IMR-90 (cell line): ENCODE results near the gene IL37. TPM values are rescaled to one million over a fixed set of nuclear protein-coding genes. Genes with fewer than 3 reads are reported as not detected.

Experiments
- ATAC-seq: fragments of 200-7000 bp; cut with Tn5 transposase; 2 replicates; pipeline ENCODE4 v1.9.1; 2020; ENCODE audit warnings: low read depth, mild to moderate bottlenecking, moderate library complexity
- BruUV-seq: library from RNA; stranded (reverse); fragments of 400-500 nt; replicated peaks from 2 replicates; lab custom pipeline; 2021; lab: Mats Ljungman, UMichigan
- CTCF ChIA-PET: fragments of 300-600 bp; formaldehyde crosslinking; extraction: SDS; loops from one replicate; lab custom pipeline; 2021; ENCODE audit warnings: antibody characterized with exemption; lab: Yijun Ruan, JAX
- POLR2A ChIA-PET: fragments of 300-600 bp; sonication (Branson Sonifier 250); formaldehyde crosslinking; loops from one replicate; lab custom pipeline; 2022; ENCODE audit warnings: antibody characterized with exemption; ENCODE audit not compliant: unreplicated experiment; lab: Charles Lee
- DNase-seq: peaks from one replicate; pipeline ENCODE4 v3.0.0; 2013
- H2AFZ ChIP-seq: replicated peaks from 2 replicates; pipeline ENCODE3; 2013; ENCODE audit warnings: low read length, mild to moderate bottlenecking; ENCODE audit not compliant: poor library complexity
- H2AK5ac ChIP-seq: 2 replicates; pipeline ENCODE4 v1.6.1; 2013; ENCODE audit warnings: low read depth, low read length, inconsistent platforms
- H2AK9ac ChIP-seq: replicated peaks from 2 replicates; pipeline ENCODE3; 2013; ENCODE audit warnings: mild to moderate bottlenecking, low read depth, low read length, moderate library complexity; ENCODE audit not compliant: poor library complexity
- H2BK120ac ChIP-seq: 2 replicates; pipeline ENCODE4 v1.6.1; 2013; ENCODE audit warnings: low read depth, low read length, inconsistent platforms
- H2BK15ac ChIP-seq: 3 replicates; pipeline ENCODE4 v1.6.1; 2013; ENCODE audit warnings: low read depth, low read length, inconsistent platforms
- H2BK20ac ChIP-seq: 2 replicates; pipeline ENCODE4 v1.6.1; 2013; ENCODE audit warnings: low read depth, mild to moderate bottlenecking, inconsistent platforms, low read length, moderate library complexity
- H2BK5ac ChIP-seq: 2 replicates; pipeline ENCODE4 v1.6.1; 2013; ENCODE audit warnings: mild to moderate bottlenecking, low read depth, low read length, inconsistent platforms; ENCODE audit not compliant: poor library complexity, severe bottlenecking
- H3K14ac ChIP-seq: replicated peaks from 2 replicates; pipeline ENCODE4 v1.6.1; 2013; ENCODE audit warnings: low read depth, low read length, inconsistent platforms
- H3K18ac ChIP-seq: 2 replicates; pipeline ENCODE4 v1.6.1; 2013; ENCODE audit warnings: low read depth, low read length, control low read depth
- H3K23ac ChIP-seq: 2 replicates; pipeline ENCODE4 v1.6.1; 2013; ENCODE audit warnings: low read depth, low read length, inconsistent platforms
- H3K27ac ChIP-seq: 2 replicates; pipeline ENCODE4 v1.5.1; 2013; ENCODE audit warnings: mild to moderate bottlenecking, control low read depth, low read length; ENCODE audit not compliant: insufficient read depth
- H3K27me3 ChIP-seq: 2 replicates; pipeline ENCODE4 v1.6.1; 2013; ENCODE audit warnings: low read length; ENCODE audit not compliant: control insufficient read depth, insufficient read depth
- H3K36me3 ChIP-seq: 2 replicates; pipeline ENCODE4 v1.6.1; 2013; ENCODE audit warnings: low read length, mixed read lengths; ENCODE audit not compliant: control insufficient read depth, insufficient read depth
- H3K4ac ChIP-seq: 2 replicates; pipeline ENCODE4 v1.6.1; 2013; ENCODE audit warnings: low read depth, low read length, inconsistent platforms
- H3K4me1 ChIP-seq: 2 replicates; pipeline ENCODE4 v1.6.1; 2013; ENCODE audit warnings: low read length, mixed read lengths; ENCODE audit not compliant: control insufficient read depth, insufficient read depth
- H3K4me2 ChIP-seq: 2 replicates; pipeline ENCODE4 v1.6.1; 2013; ENCODE audit warnings: low read depth, mild to moderate bottlenecking, control low read depth, low read length, moderate library complexity
- H3K4me3 ChIP-seq: 2 replicates; pipeline ENCODE4 v1.5.1; 2013; ENCODE audit warnings: low read depth, mild to moderate bottlenecking, control low read depth, low read length, moderate library complexity; ENCODE audit not compliant: insufficient read depth
- H3K56ac ChIP-seq: 2 replicates; pipeline ENCODE4 v1.6.1; 2013; ENCODE audit warnings: low read length, inconsistent platforms; ENCODE audit not compliant: insufficient read depth; ENCODE audit errors: extremely low read depth
- H3K79me1 ChIP-seq, 2 experiments: 2 replicates each; pipeline ENCODE4 v1.6.1; 2013; ENCODE audit warnings: low read length in 2 of 2, inconsistent platforms in 1 of 2, low read depth in 1 of 2
- H3K9ac ChIP-seq: 2 replicates; pipeline ENCODE4 v1.6.1; 2013; ENCODE audit warnings: low read depth, low read length, control low read depth
- H3K9me1 ChIP-seq: 2 replicates; pipeline ENCODE4 v1.6.1; 2013; ENCODE audit warnings: low read length, inconsistent platforms; ENCODE audit not compliant: insufficient read depth
- H3K9me3 ChIP-seq: 2 replicates; pipeline ENCODE4 v1.6.1; 2013; ENCODE audit warnings: low read length; ENCODE audit not compliant: control insufficient read depth, insufficient read depth
- H4K20me1 ChIP-seq: 2 replicates; pipeline ENCODE4 v1.6.1; 2013; ENCODE audit warnings: low read length, inconsistent platforms; ENCODE audit not compliant: insufficient read depth
- H4K5ac ChIP-seq: 2 replicates; pipeline ENCODE4 v1.6.1; 2013; ENCODE audit warnings: mild to moderate bottlenecking, low read depth, low read length, control low read depth
- H4K8ac ChIP-seq, 2 experiments: 2 replicates each; pipeline ENCODE4 v1.6.1; 2013; ENCODE audit warnings: low read depth in 2 of 2, low read length in 2 of 2, control low read depth in 1 of 2, inconsistent platforms in 1 of 2
- H4K91ac ChIP-seq: 2 replicates; pipeline ENCODE4 v1.6.1; 2013; ENCODE audit warnings: low read depth, low read length, inconsistent platforms; ENCODE audit not compliant: insufficient read depth
- CEBPB ChIP-seq: IDR thresholded peaks from 2 replicates; pipeline ENCODE4 v1.6.1; 2012; ENCODE audit warnings: low read depth, low read length, improper control_type of control experiment
- CTCF ChIP-seq: conservative IDR thresholded peaks from 2 replicates; pipeline ENCODE4 v1.5.1; 2012; ENCODE audit warnings: mild to moderate bottlenecking, low read depth, low read length, improper control_type of control experiment
- ELK1 ChIP-seq: fragments of 150-350 bp; IDR thresholded peaks from 2 replicates; pipeline ENCODE4 v1.6.1; 2016; ENCODE audit warnings: low read depth, mild to moderate bottlenecking, low read length, moderate library complexity, borderline replicate concordance
- MAFK ChIP-seq: IDR thresholded peaks from 2 replicates; pipeline ENCODE4 v1.6.1; 2012; ENCODE audit warnings: low read depth, low read length, improper control_type of control experiment
- MAZ ChIP-seq: IDR thresholded peaks from 2 replicates; pipeline ENCODE4 v1.6.1; 2012; ENCODE audit warnings: low read depth, mild to moderate bottlenecking, low read length, improper control_type of control experiment, moderate library complexity, borderline replicate concordance
- POLR2A ChIP-seq: IDR thresholded peaks from 2 replicates; pipeline ENCODE4 v1.6.1; 2012; ENCODE audit warnings: mild to moderate bottlenecking, low read depth, low read length
- RAD21 ChIP-seq: IDR thresholded peaks from 2 replicates; pipeline ENCODE4 v1.6.1; 2012; ENCODE audit warnings: low read length, improper control_type of control experiment
- SMC3 ChIP-seq: fragments of 150-350 bp; IDR thresholded peaks from 2 replicates; pipeline ENCODE4 v1.6.1; 2016; ENCODE audit warnings: low read depth, mild to moderate bottlenecking, antibody characterized with exemption, low read length, moderate library complexity
- USF2 ChIP-seq: fragments of 150-350 bp; IDR thresholded peaks from 2 replicates; pipeline ENCODE4 v1.6.1; 2017; ENCODE audit warnings: mild to moderate bottlenecking, antibody characterized with exemption, low read length, low read depth
- WGBS, 2 experiments: methylation state at CpG; one replicate each; pipeline versions ENCODE4 v1.1.5 to v1.1.7; 2013; ENCODE audit warnings: missing lambda C conversion rate in 2 of 2; ENCODE audit not compliant: insufficient read length in 1 of 2; ENCODE audit errors: extremely low coverage in 2 of 2; 5-methylcytosine and 5-hydroxymethylcytosine counted together
- dilution Hi-C: fragments of 300-500 bp; cut with HindIII; formaldehyde crosslinking; loops from one replicate; pipeline ENCODE4 v1.14.3; 2018; ENCODE audit warnings: low sequenced_read_pairs; ENCODE audit not compliant: unreplicated experiment
- in situ Hi-C: fragments of 300-500 bp; cut with MboI; formaldehyde crosslinking; loops from 3 replicates; pipeline ENCODE4 v1.14.3; 2019; ENCODE audit warnings: low sequenced_read_pairs, inconsistent platforms, mixed read lengths
- intact Hi-C: fragments of 100-400 bp; cut with micrococcal nuclease; formaldehyde crosslinking; loops from 2 replicates; pipeline ENCODE4 v1.10.0; 2022
- polyA plus RNA-seq, 3 experiments: library from polyadenylated mRNA; depleted of rRNA; stranded (reverse); fragments of >200 nt; gene quantifications; 2 replicates each; pipeline ENCODE4 v1.2.3, GENCODE V29; 2012; ENCODE audit warnings: low replicate concordance in 1 of 3
- total RNA-seq: library from RNA; depleted of rRNA; stranded (reverse); fragments of >200 nt; gene quantifications from 2 replicates; pipeline ENCODE4 v1.2.3, GENCODE V29; 2012

IL37 gene
- total and polyA plus RNA-seq, 2 of the 4 experiments (the other 2 are of a cell fraction) = 0.15 TPM; not detected in 1

GRCh38 chr2:112921982-112922381 lies 11.0 kb downstream of the IL37 start:
- intact Hi-C loops = no loop called here
- Histone ChIP-seq H3K4me3 (no peak overlapping the region), H3K79me1 (no peaks in the 10 kb centered on the region), H2BK20ac (no peak overlapping the region), H3K14ac (no peak overlapping the region), H3K36me3 (no peaks in the 10 kb centered on the region), H3K27me3 (peaks cover 15% of the 10 kb centered on the region), H4K5ac (no peak overlapping the region), H2AK5ac (no peak overlapping the region), H2AK9ac (no peak overlapping the region), H3K9me3 (peaks cover 5% of the 10 kb centered on the region; the same call in 1 of the 2 replicates), H3K18ac (no peak overlapping the region), H3K9me1 (no peaks in the 10 kb centered on the region), H3K9ac (no peak overlapping the region), H2BK15ac (no peak overlapping the region), H3K4ac (no peak overlapping the region), H2BK120ac (no peak overlapping the region), H3K56ac (no peak overlapping the region), H2AFZ (no peak overlapping the region), H3K4me2 (no peak overlapping the region), H3K27ac (no peak overlapping the region), H2BK5ac (no peak overlapping the region), H4K91ac (no peak overlapping the region), H4K20me1 (no peaks in the 10 kb centered on the region), H3K23ac (no peak overlapping the region), H3K4me1 (no peaks in the 10 kb centered on the region), H4K8ac (no peak overlapping the region)
- ATAC-seq (no peak), DNase-seq (no peak)
- in situ Hi-C loops = no loop called here
- BruUV-seq = no TSS peak
- ChIA-PET CTCF (interaction anchor here (1.0 kb wide), 1 partner anchor 20 kb away, joined by 3 read pairs; no protein-coding TSS in a partner anchor), POLR2A (no interaction called here)
- no peak for TF ChIP-seq CTCF
- no peak for TF ChIP-seq CEBPB
- no peak for TF ChIP-seq POLR2A
- TF ChIP-seq MAFK = no peak
- TF ChIP-seq ELK1 = no peak
- no peak for TF ChIP-seq RAD21
- no peak for TF ChIP-seq USF2
- no peak for TF ChIP-seq SMC3
- no peak for TF ChIP-seq MAZ
- dilution Hi-C loops = no loop called here
- no CpG with 5 or more reads among the region's 1 CpG for WGBS, 2 experiments
